ENCODE results near the gene PSKH1.

The PSKH1 gene

DNA sequence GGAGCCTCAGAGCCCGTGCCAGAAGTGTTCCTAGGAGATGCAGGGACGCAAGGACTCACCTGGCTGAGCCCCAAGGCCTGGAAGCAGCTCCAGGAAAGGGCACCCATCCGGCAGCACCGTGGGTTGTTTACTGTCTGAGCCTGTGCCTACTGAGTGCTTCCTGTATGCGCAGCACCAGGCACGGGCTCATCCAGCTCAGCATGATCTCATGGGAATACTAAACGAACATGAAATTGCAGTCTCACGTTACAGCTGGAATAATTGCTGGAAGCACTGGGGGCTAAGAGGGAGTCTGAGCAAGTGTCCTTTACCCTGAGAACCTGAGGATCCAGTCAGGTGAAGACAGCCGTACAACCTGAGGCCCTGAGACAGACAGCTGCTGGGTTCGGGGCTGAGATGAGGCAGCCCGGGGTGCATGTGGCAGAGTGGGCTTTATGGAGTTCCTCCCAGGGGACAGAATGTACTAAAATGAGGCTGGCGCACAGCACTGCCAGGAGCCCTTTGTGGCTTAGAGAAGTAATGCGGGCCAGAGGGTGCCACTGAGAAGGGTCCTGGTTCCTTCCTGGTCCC is 33.2 kb downstream of the PSKH1 start:
- Mint-ChIP-seq H3K27me3 (ENCODE audit: low read depth, poor library complexity) (peaks cover under 1% of the 10 kb centered on the region), H3K9me3 (no peaks in the 10 kb centered on the region), H3K4me1 (peaks cover 15% of the 10 kb centered on the region), H3K4me3 (no peak overlapping the region), H3K27ac (peak overlapping the region; percentile 71), H3K36me3 (ENCODE audit: low read depth) (peaks cover 11% of the 10 kb centered on the region)
- DNase-seq = no peak
- TF ChIP-seq, protein P1, sequence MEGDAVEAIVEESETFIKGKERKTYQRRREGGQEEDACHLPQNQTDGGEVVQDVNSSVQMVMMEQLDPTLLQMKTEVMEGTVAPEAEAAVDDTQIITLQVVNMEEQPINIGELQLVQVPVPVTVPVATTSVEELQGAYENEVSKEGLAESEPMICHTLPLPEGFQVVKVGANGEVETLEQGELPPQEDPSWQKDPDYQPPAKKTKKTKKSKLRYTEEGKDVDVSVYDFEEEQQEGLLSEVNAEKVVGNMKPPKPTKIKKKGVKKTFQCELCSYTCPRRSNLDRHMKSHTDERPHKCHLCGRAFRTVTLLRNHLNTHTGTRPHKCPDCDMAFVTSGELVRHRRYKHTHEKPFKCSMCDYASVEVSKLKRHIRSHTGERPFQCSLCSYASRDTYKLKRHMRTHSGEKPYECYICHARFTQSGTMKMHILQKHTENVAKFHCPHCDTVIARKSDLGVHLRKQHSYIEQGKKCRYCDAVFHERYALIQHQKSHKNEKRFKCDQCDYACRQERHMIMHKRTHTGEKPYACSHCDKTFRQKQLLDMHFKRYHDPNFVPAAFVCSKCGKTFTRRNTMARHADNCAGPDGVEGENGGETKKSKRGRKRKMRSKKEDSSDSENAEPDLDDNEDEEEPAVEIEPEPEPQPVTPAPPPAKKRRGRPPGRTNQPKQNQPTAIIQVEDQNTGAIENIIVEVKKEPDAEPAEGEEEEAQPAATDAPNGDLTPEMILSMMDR (IDR thresholded peaks at IDR 0.05) = no peak

DNA sequence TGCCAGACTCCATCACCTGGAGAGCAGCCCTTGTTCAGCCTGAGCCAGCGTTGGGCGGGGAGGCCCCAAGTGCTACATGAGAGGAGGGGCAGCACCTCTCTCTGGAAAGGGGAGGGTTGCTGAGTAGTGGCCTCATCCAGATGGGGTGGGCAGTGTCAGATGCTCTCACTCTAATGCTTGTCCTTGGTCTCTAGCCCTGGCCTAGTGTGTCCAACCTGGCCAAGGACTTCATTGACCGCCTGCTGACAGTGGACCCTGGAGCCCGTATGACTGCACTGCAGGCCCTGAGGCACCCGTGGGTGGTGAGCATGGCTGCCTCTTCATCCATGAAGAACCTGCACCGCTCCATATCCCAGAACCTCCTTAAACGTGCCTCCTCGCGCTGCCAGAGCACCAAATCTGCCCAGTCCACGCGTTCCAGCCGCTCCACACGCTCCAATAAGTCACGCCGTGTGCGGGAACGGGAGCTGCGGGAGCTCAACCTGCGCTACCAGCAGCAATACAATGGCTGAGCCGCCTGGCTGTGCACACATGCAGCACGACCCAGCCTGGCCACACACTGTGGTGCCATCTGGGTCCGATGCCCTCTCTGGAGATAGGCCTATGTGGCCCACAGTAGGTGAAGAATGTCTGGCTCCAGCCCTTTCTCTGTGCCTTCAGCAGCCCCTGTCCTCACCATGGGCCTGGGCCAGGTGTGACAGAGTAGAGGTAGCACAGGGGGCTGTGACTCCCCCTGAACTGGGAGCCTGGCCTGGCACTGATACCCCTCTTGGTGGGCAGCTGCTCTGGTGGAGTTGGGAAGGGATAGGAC is 34.3 kb downstream of the PSKH1 start:
- no peak for DNase-seq
- no peaks in the 10 kb centered on the region for H3K9me3 Mint-ChIP-seq
- no peak overlapping the region for H3K4me3 Mint-ChIP-seq
- H3K27me3 Mint-ChIP-seq (ENCODE audit: low read depth, poor library complexity) = peaks cover 4% of the 10 kb centered on the region
- TF ChIP-seq, protein P1 (IDR thresholded peaks at IDR 0.05) = no peak
- peaks cover 8% of the 10 kb centered on the region for H3K36me3 Mint-ChIP-seq (ENCODE audit: low read depth)
- peak overlapping the region; percentile 71 for H3K27ac Mint-ChIP-seq
- H3K4me1 Mint-ChIP-seq = peaks cover 15% of the 10 kb centered on the region

DNA sequence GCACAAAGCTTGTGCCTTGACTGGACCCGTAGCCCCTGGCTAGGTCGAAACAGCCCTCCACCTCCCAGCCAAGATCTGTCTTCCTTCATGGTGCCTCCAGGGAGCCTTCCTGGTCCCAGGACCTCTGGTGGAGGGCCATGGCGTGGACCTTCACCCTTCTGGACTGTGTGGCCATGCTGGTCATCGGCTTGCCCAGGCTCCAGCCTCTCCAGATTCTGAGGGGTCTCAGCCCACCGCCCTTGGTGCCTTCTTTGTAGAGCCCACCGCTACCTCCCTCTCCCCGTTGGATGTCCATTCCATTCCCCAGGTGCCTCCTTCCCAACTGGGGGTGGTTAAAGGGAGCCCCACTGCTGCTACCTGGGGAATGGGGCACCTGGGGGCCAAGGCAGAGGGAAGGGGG is 35.1 kb downstream of the PSKH1 start:
- no peak overlapping the region for H3K4me3 Mint-ChIP-seq
- peaks cover 11% of the 10 kb centered on the region for H3K36me3 Mint-ChIP-seq (ENCODE audit: low read depth)
- TF ChIP-seq, protein P1 (IDR thresholded peaks at IDR 0.05) = no peak
- H3K9me3 Mint-ChIP-seq = no peaks in the 10 kb centered on the region
- no peak for DNase-seq
- H3K27me3 Mint-ChIP-seq (ENCODE audit: low read depth, poor library complexity) = peaks cover 4% of the 10 kb centered on the region
- H3K27ac Mint-ChIP-seq = no peak overlapping the region
- H3K4me1 Mint-ChIP-seq = peaks cover 15% of the 10 kb centered on the region

DNA sequence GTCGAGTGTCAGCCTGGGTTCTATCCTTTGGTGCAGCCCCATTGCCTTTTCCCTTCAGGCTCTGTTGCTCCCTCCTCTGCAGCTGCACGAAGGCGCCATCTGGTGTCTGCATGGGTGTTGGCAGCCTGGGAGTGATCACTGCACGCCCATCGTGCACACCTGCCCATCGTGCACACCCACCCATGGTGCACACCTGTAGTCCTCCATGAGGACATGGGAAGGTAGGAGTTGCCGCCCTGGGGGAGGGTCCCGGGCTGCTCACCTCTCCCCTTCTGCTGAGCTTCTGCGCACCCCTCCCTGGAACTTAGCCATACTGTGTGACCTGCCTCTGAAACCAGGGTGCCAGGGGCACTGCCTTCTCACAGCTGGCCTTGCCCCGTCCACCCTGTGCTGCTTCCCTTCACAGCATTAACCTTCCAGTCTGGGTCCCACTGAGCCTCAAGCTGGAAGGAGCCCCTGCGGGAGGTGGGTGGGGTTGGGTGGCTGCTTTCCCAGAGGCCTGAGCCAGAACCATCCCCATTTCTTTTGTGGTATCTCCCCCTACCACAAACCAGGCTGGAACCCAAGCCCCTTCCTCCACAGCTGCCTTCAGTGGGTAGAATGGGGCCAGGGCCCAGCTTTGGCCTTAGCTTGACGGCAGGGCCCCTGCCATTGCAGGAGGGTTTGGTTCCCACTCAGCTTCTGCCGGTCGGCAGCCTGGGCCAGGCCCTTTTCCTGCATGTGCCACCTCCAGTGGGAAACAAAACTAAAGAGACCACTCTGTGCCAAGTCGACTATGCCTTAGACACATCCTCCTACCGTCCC is 35.7 kb downstream of the PSKH1 start:
- peak; percentile 78 for DNase-seq
- H3K36me3 Mint-ChIP-seq (ENCODE audit: low read depth) = peaks cover 11% of the 10 kb centered on the region
- H3K27me3 Mint-ChIP-seq (ENCODE audit: low read depth, poor library complexity) = peaks cover 6% of the 10 kb centered on the region
- TF ChIP-seq, protein P1 (IDR thresholded peaks at IDR 0.05) = peak; percentile 71
- no peaks in the 10 kb centered on the region for H3K9me3 Mint-ChIP-seq
- H3K4me1 Mint-ChIP-seq = peaks cover 17% of the 10 kb centered on the region
- H3K27ac Mint-ChIP-seq = no peak overlapping the region
- no peak overlapping the region for H3K4me3 Mint-ChIP-seq

DNA sequence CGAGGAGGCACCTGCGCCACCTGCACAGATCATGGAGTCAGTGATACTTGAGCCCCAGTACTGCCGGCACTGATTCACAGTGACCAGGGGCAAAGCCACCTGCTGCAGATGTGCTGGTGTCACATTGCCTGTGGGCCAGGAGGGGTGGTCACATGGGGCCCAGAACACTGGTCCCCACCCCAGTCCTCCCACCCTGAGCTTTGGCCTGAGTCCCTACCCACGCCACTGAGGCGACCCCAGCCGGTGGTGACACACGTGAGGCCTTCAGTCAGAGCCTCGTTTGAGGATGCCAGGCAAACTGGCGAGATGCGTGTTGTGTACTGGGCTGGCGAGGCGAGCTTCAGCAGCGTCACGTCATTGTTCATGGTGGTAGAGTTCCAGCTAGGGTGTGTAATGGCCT is 37.1 kb downstream of the PSKH1 start:
- Mint-ChIP-seq H3K27me3 (ENCODE audit: low read depth, poor library complexity) (peaks cover 11% of the 10 kb centered on the region), H3K9me3 (no peaks in the 10 kb centered on the region), H3K36me3 (ENCODE audit: low read depth) (peaks cover 11% of the 10 kb centered on the region), H3K4me1 (peaks cover 31% of the 10 kb centered on the region), H3K27ac (no peak overlapping the region), H3K4me3 (no peak overlapping the region)
- TF ChIP-seq, protein P1 (IDR thresholded peaks at IDR 0.05) = no peak
- no peak for DNase-seq

All from nephron progenitor cell (in vitro differentiated cells).